ENCODE results near the gene ATP6V0A4. TPM values are rescaled to one million over a fixed set of nuclear protein-coding genes. Genes with fewer than 3 reads are reported as not detected.

ATP6V0A4 gene
- total and polyA plus RNA-seq, 2 donors (not counting 1 experiment from before 2014, with no cell fraction given) = not detected

- no peak overlapping the region for H2AFZ ChIP-seq (ENCODE audit: low read length)
- no peaks in the 10 kb centered on the region for H3K27me3 ChIP-seq (ENCODE audit: control insufficient read depth, insufficient read depth, low read length)
- H3K27ac ChIP-seq (ENCODE audit: insufficient read depth, low read length) = no peak overlapping the region
- no peaks in the 10 kb centered on the region for H3K9me3 ChIP-seq (ENCODE audit: control insufficient read depth, insufficient read depth, low read depth, low read length)
- H3K9ac ChIP-seq (ENCODE audit: insufficient read depth, low read length) = no peak overlapping the region
- no peaks in the 10 kb centered on the region for H4K20me1 ChIP-seq (ENCODE audit: control insufficient read depth, extremely low read depth, insufficient read depth, low read length)
- H3K36me3 ChIP-seq (ENCODE audit: control insufficient read depth, insufficient read depth, low read length) = no peaks in the 10 kb centered on the region
- TF ChIP-seq EZH2 (IDR thresholded peaks at IDR 0.05; ENCODE audit: low read length, missing control alignments) (no peak), CTCF (conservative IDR thresholded peaks at IDR 0.05 in 1 of 2, IDR thresholded peaks at IDR 0.05 in 1 of 2; ENCODE audit: low read depth in 1 of 2, low read length in 2 of 2) (no peak)
- no peaks in the 10 kb centered on the region for H3K79me2 ChIP-seq (ENCODE audit: control insufficient read depth, insufficient read depth, low read length)
- no peaks in the 10 kb centered on the region for H3K4me1 ChIP-seq (ENCODE audit: control insufficient read depth, extremely low read depth, insufficient read depth, low read length)
- no peak overlapping the region for H3K4me2 ChIP-seq (ENCODE audit: extremely low read depth, insufficient read depth, low read length)
- H3K4me3 ChIP-seq (replicated peaks in 1 of 4; ENCODE audit: control extremely low read depth in 1 of 4, insufficient read depth in 1 of 4, low read depth in 3 of 4, low read length in 4 of 4) = no peak overlapping the region
- no peak for DNase-seq (ENCODE audit: low read depth in 2 of 2)
These were observed 37.1 kb upstream of the ATP6V0A4 start for GRCh38 chr7:138835087-138835486.

GRCh38 chr7:138834583-138834982 is 36.6 kb upstream of the ATP6V0A4 start:
- TF ChIP-seq CTCF (conservative IDR thresholded peaks at IDR 0.05 in 1 of 2, IDR thresholded peaks at IDR 0.05 in 1 of 2; ENCODE audit: low read depth in 1 of 2, low read length in 2 of 2) (no peak), EZH2 (IDR thresholded peaks at IDR 0.05; ENCODE audit: low read length, missing control alignments) (no peak)
- Histone ChIP-seq H3K27me3 (ENCODE audit: control insufficient read depth, insufficient read depth, low read length) (no peaks in the 10 kb centered on the region), H3K9ac (ENCODE audit: insufficient read depth, low read length) (no peak overlapping the region), H3K79me2 (ENCODE audit: control insufficient read depth, insufficient read depth, low read length) (no peaks in the 10 kb centered on the region), H3K27ac (ENCODE audit: insufficient read depth, low read length) (no peak overlapping the region), H3K36me3 (ENCODE audit: control insufficient read depth, insufficient read depth, low read length) (no peaks in the 10 kb centered on the region), H3K9me3 (ENCODE audit: control insufficient read depth, insufficient read depth, low read depth, low read length) (no peaks in the 10 kb centered on the region), H3K4me1 (ENCODE audit: control insufficient read depth, extremely low read depth, insufficient read depth, low read length) (no peaks in the 10 kb centered on the region), H2AFZ (ENCODE audit: low read length) (no peak overlapping the region), H3K4me2 (ENCODE audit: extremely low read depth, insufficient read depth, low read length) (no peak overlapping the region), H4K20me1 (ENCODE audit: control insufficient read depth, extremely low read depth, insufficient read depth, low read length) (no peaks in the 10 kb centered on the region), H3K4me3 (replicated peaks in 1 of 4; ENCODE audit: control extremely low read depth in 1 of 4, insufficient read depth in 1 of 4, low read depth in 3 of 4, low read length in 4 of 4) (no peak overlapping the region)
- no peak for DNase-seq (ENCODE audit: low read depth in 2 of 2)

- H3K36me3 ChIP-seq (ENCODE audit: control insufficient read depth, insufficient read depth, low read length) = no peaks in the 10 kb centered on the region
- H3K9me3 ChIP-seq (ENCODE audit: control insufficient read depth, insufficient read depth, low read depth, low read length) = no peaks in the 10 kb centered on the region
- no peak overlapping the region for H3K27ac ChIP-seq (ENCODE audit: insufficient read depth, low read length)
- no peak for DNase-seq (ENCODE audit: low read depth in 2 of 2)
- H3K27me3 ChIP-seq (ENCODE audit: control insufficient read depth, insufficient read depth, low read length) = no peaks in the 10 kb centered on the region
- H3K4me2 ChIP-seq (ENCODE audit: extremely low read depth, insufficient read depth, low read length) = no peak overlapping the region
- H3K4me3 ChIP-seq (replicated peaks in 1 of 4; ENCODE audit: control extremely low read depth in 1 of 4, insufficient read depth in 1 of 4, low read depth in 3 of 4, low read length in 4 of 4) = no peak overlapping the region
- H2AFZ ChIP-seq (ENCODE audit: low read length) = no peak overlapping the region
- H3K4me1 ChIP-seq (ENCODE audit: control insufficient read depth, extremely low read depth, insufficient read depth, low read length) = no peaks in the 10 kb centered on the region
- H3K9ac ChIP-seq (ENCODE audit: insufficient read depth, low read length) = no peak overlapping the region
- TF ChIP-seq EZH2 (IDR thresholded peaks at IDR 0.05; ENCODE audit: low read length, missing control alignments) (no peak), CTCF (conservative IDR thresholded peaks at IDR 0.05 in 1 of 2, IDR thresholded peaks at IDR 0.05 in 1 of 2; ENCODE audit: low read depth in 1 of 2, low read length in 2 of 2) (no peak)
- no peaks in the 10 kb centered on the region for H3K79me2 ChIP-seq (ENCODE audit: control insufficient read depth, insufficient read depth, low read length)
- H4K20me1 ChIP-seq (ENCODE audit: control insufficient read depth, extremely low read depth, insufficient read depth, low read length) = no peaks in the 10 kb centered on the region
These were observed 35.6 kb upstream of the ATP6V0A4 start for GRCh38 chr7:138833596-138833995.

Data from fibroblast of lung (primary cell).